ENCODE data around the gene DARS1.

DNA sequence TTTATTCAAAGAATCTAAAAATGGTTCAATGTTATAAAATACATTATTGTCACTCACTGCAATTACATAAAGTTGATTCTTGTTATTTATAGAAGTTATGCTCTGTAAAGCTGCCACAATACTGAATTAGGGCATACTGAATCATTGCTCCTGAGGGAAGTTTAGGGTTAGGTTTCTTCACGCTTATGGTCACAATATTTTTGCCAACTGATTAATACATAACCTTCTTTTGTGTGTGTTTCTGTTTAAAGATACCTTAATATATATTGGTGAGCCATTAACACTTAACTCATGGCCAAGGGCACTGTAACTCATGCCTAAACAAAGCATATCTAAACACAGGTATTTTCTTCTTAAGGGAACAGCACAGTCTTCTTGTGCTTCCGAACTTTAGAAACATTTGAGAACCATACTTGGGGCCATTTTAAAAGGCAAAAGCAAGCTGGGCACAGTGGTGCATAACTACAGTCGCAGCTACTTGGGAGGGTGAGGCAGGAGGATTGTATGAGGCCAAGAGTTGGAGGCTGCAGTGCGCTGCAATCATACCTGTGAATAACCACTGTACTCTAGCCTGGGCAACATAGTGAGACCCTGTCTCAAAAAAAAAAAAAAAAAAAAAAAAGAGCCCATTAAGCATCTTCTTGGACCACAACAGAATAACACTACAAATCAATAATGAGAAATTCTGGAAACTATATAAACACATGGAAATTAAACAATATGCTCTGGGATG, 15.6 kb downstream of the DARS1 start:
- TF ChIP-seq CTCF (IDR thresholded peaks at IDR 0.05; ENCODE audit: low read length) (no peak), EZH2 (IDR thresholded peaks at IDR 0.05; ENCODE audit: borderline replicate concordance, low read length) (no peak)
